HepG2 (cell line): ENCODE data around the gene DCC. TPM values are rescaled to one million over a fixed set of nuclear protein-coding genes. Genes with fewer than 3 reads are reported as not detected.
A peak's percentile ranks its signal among the peaks of the same experiment; 100 is the strongest.

Source experiments
- ATAC-seq: fragments of 200-7000 bp; cut with Tn5 transposase; 3 replicates; pipeline ENCODE4 v1.9.1; 2020; ENCODE audit warnings: mild to moderate bottlenecking, moderate library complexity
- BruUV-seq: library from RNA; stranded (reverse); fragments of 400-500 nt; replicated peaks from 2 replicates; lab custom pipeline; 2021; lab: Mats Ljungman, UMichigan
- CTCF ChIA-PET: fragments of 300-600 bp; formaldehyde crosslinking; extraction: SDS; loops from one replicate; lab custom pipeline; 2021; ENCODE audit warnings: low total read pairs, inconsistent platforms, low intra/inter-chr PET ratio; lab: Yijun Ruan, JAX
- POLR2A ChIA-PET: fragments of 350-600 bp; sonication (Branson Sonifier 250); formaldehyde crosslinking; loops from one replicate; lab custom pipeline; 2020; ENCODE audit warnings: antibody characterized with exemption, inconsistent platforms; lab: Yijun Ruan, JAX
- DNase-seq: peaks from one replicate; pipeline ENCODE4 v3.0.0-alpha.2; 2015; ENCODE audit warnings: low spot score
- FAIRE-seq: peaks from 3 replicates; lab custom pipeline; 2011; peaks lifted over from hg19 to GRCh38; lab: Jason Lieb, UNC
- H2AFZ ChIP-seq: one replicate; pipeline ENCODE4 v1.6.1; 2011; ENCODE audit warnings: low read length, inconsistent platforms
- H3K27ac ChIP-seq: fragments of 300-600 bp; 3 replicates; pipeline ENCODE4 v1.8.0; 2011; ENCODE audit warnings: mixed run types, mild to moderate bottlenecking, mixed read lengths, low read length, inconsistent platforms; ENCODE audit not compliant: insufficient read depth; ENCODE audit errors: extremely low read length
- H3K27me3 ChIP-seq, 2 experiments: fragments of 200-600 bp in 1 of 2; 2 replicates in 1 of 2; 3 replicates in 1 of 2; pipeline versions ENCODE4 v1.6.0 to v1.8.0; 2011; ENCODE audit warnings: low read length in 2 of 2, mild to moderate bottlenecking in 2 of 2, moderate library complexity in 2 of 2, inconsistent platforms in 1 of 2; ENCODE audit not compliant: insufficient read depth in 2 of 2, control insufficient read depth in 1 of 2
- H3K36me3 ChIP-seq, 2 experiments: fragments of 200-600 bp in 1 of 2; replicated peaks in 1 of 2; 2 replicates in 1 of 2; 3 replicates in 1 of 2; pipeline versions ENCODE4 v1.5.1 to v1.8.0; 2011; ENCODE audit warnings: low read length in 2 of 2, inconsistent platforms in 1 of 2; ENCODE audit not compliant: insufficient read depth in 2 of 2, control insufficient read depth in 1 of 2
- H3K4me1 ChIP-seq: 2 replicates; pipeline ENCODE4 v1.5.1; 2012; ENCODE audit warnings: low read length, inconsistent platforms; ENCODE audit not compliant: insufficient read depth
- H3K4me2 ChIP-seq: 2 replicates; pipeline ENCODE4 v1.6.0; 2011; ENCODE audit warnings: low read depth, low read length, inconsistent platforms
- H3K4me3 ChIP-seq, 3 experiments: fragments of 200-600 bp in 1 of 3; sonication (generic), shearing (Covaris generic) in 1 of 3; replicated peaks in 1 of 3; 2 replicates each; pipeline ENCODE4 v1.5.1; 2011 to 2016; ENCODE audit warnings: low read length in 3 of 3, inconsistent platforms in 2 of 3, low read depth in 2 of 3, mild to moderate bottlenecking in 2 of 3, control low read depth in 1 of 3, mixed read lengths in 1 of 3; ENCODE audit not compliant: insufficient read depth in 1 of 3
- H3K79me2 ChIP-seq: one replicate; pipeline ENCODE4 v1.6.1; 2011; ENCODE audit warnings: low read length, inconsistent platforms; ENCODE audit not compliant: insufficient read depth
- H3K9ac ChIP-seq: 2 replicates; pipeline ENCODE4 v1.6.0; 2011; ENCODE audit warnings: mild to moderate bottlenecking, low read depth, low read length, inconsistent platforms; ENCODE audit not compliant: insufficient read depth
- H3K9me3 ChIP-seq: 2 replicates; pipeline ENCODE4 v1.5.1; 2012; ENCODE audit warnings: mild to moderate bottlenecking, low read length
- H4K20me1 ChIP-seq: 2 replicates; pipeline ENCODE4 v1.6.0; 2011; ENCODE audit warnings: inconsistent platforms, mild to moderate bottlenecking, low read length, moderate library complexity; ENCODE audit not compliant: insufficient read depth
- CHCHD3 ChIP-seq: sonication (generic); formaldehyde crosslinking; IDR thresholded peaks from 2 replicates; pipeline ENCODE4 v1.8.0; 2022; ENCODE audit warnings: mild to moderate bottlenecking, missing genetic modification reagents, moderate library complexity
- HNRNPL ChIP-seq: fragments of 200-400 bp; formaldehyde crosslinking; IDR thresholded peaks from 2 replicates; pipeline ENCODE4 v1.6.1; 2017; ENCODE audit warnings: mild to moderate bottlenecking, low read depth, low read length
- MEF2D ChIP-seq: sonication (generic); formaldehyde crosslinking; IDR thresholded peaks from 2 replicates; pipeline ENCODE4 v1.5.1; 2020; ENCODE audit warnings: mild to moderate bottlenecking, missing genetic modification reagents
- RORA ChIP-seq: sonication (generic); formaldehyde crosslinking; IDR thresholded peaks from 2 replicates; pipeline ENCODE4 v1.5.0; 2020; ENCODE audit warnings: mild to moderate bottlenecking, missing genetic modification reagents, moderate library complexity
- SIX1 ChIP-seq: sonication (generic); formaldehyde crosslinking; IDR thresholded peaks from 2 replicates; pipeline ENCODE4 v1.4.0; 2020; ENCODE audit warnings: missing genetic modification reagents, borderline replicate concordance
- SIX4 ChIP-seq: sonication (generic); formaldehyde crosslinking; IDR thresholded peaks from 2 replicates; pipeline ENCODE4 v1.4.0; 2020; ENCODE audit warnings: missing genetic modification reagents
- ZNF138 ChIP-seq: sonication (generic); formaldehyde crosslinking; IDR thresholded peaks from 2 replicates; pipeline ENCODE4 v1.5.0; 2020; ENCODE audit warnings: mild to moderate bottlenecking, low read depth, missing genetic modification reagents
- ZNF33B ChIP-seq: sonication (generic); formaldehyde crosslinking; IDR thresholded peaks from 2 replicates; pipeline ENCODE4 v1.5.1; 2020; ENCODE audit warnings: mild to moderate bottlenecking, missing genetic modification reagents
- WGBS: methylation state at CpG from one replicate; pipeline ENCODE4 v1.1.6; 2017; ENCODE audit warnings: low lambda C conversion rate; 5-methylcytosine and 5-hydroxymethylcytosine counted together
- in situ Hi-C: cut with HindIII; loops from 2 replicates; pipeline ENCODE4 v1.10.0; 2017; ENCODE audit warnings: low pct_unique_long_range_greater_than_20kb; ENCODE audit not compliant: extremely low pct_ligation_motif_present
- intact Hi-C: fragments of 100-400 bp; cut with micrococcal nuclease; formaldehyde crosslinking; loops from one replicate; pipeline ENCODE4 v1.10.0; 2022; ENCODE audit not compliant: unreplicated experiment
- polyA plus RNA-seq, 8 experiments: library from polyadenylated mRNA; depleted of rRNA in 3 of 8; stranded (reverse) in 7 of 8; unstranded in 1 of 8; fragments of >200 nt; fragmentation: Illumina TruSeq in 4 of 8; extraction: Trizol in 4 of 8; gene quantifications; 2 replicates each; pipeline versions ENCODE4 v1.2.1 to v1.2.3, GENCODE V29; 2011 to 2016; ENCODE audit warnings: low read depth in 4 of 8, missing spikeins in 1 of 8, mixed read lengths in 1 of 8; ENCODE audit not compliant: insufficient read depth in 1 of 8
- total RNA-seq, 5 experiments: library from RNA; depleted of rRNA; stranded (reverse); fragments of >200 nt; fragmentation: Illumina TruSeq; extraction: Trizol; gene quantifications; 2 replicates each; pipeline ENCODE4 v1.2.3, GENCODE V29; 2016; ENCODE audit warnings: low read depth in 1 of 5
- TF ChIP-seq, protein P1 (sequence below), 2 experiments: sonication (generic) in 1 of 2; formaldehyde crosslinking in 1 of 2; IDR thresholded peaks; 2 replicates each; pipeline versions ENCODE4 v1.5.1 to v1.6.1; 2011 to 2020; ENCODE audit warnings: borderline replicate concordance in 1 of 2, low read depth in 1 of 2, low read length in 1 of 2, mild to moderate bottlenecking in 1 of 2, missing genetic modification reagents in 1 of 2, moderate library complexity in 1 of 2
- TF ChIP-seq, protein P2 (sequence below): sonication (generic); formaldehyde crosslinking; IDR thresholded peaks from 2 replicates; pipeline ENCODE4 v1.4.0; 2020; ENCODE audit warnings: missing genetic modification reagents

Gene DCC
- total and polyA plus RNA-seq, 2 of the 13 experiments (the other 11 are each of a cell fraction or from before 2014, with no cell fraction given): not detected

GRCh38 chr18:52691841-52692240 lies 351.8 kb downstream of the DCC start:
- DNase-seq (no peak), FAIRE-seq (no peak)
- Histone ChIP-seq H3K79me2 (no peaks in the 10 kb centered on the region), H3K36me3 (no peaks in the 10 kb centered on the region), H3K4me1 (no peaks in the 10 kb centered on the region), H3K9ac (no peak overlapping the region), H3K27me3 (no peaks in the 10 kb centered on the region)
- intact Hi-C loops (loop anchor here (5.0 to 10.0 kb wide), 2 partner anchors 347 to 1025 kb away; partner anchors contain the start of gene DCC), in situ Hi-C loops (loop anchor here (25.0 kb wide), 1 partner anchor 1580 kb away; no protein-coding TSS in a partner anchor)
- CTCF ChIA-PET: no interaction called here
- no peak for TF ChIP-seq MEF2D (CRISPR knock-in tag)
- no peak for TF ChIP-seq ZNF138 (CRISPR knock-in tag)
- no peak for TF ChIP-seq RORA (CRISPR knock-in tag)
- TF ChIP-seq SIX1 (CRISPR knock-in tag): no peak
- no peak for TF ChIP-seq SIX4
- no peak for TF ChIP-seq HNRNPL
- TF ChIP-seq, all 625 proteins: peak for 0
- no TSS peak for BruUV-seq
- no peak overlapping the region for H3K4me2 ChIP-seq
- no peaks in the 10 kb centered on the region for H4K20me1 ChIP-seq
- no peak for ATAC-seq
- no peak overlapping the region for H3K4me3 ChIP-seq
- H3K27ac ChIP-seq: no peak overlapping the region
- POLR2A ChIA-PET: no interaction called here
- no peaks in the 10 kb centered on the region for H3K9me3 ChIP-seq
- no peak overlapping the region for H2AFZ ChIP-seq

- Histone ChIP-seq H3K36me3 (no peaks in the 10 kb centered on the region), H4K20me1 (no peaks in the 10 kb centered on the region), H3K9ac (no peak overlapping the region), H3K27ac (no peak overlapping the region), H3K4me2 (no peak overlapping the region), H3K9me3 (no peaks in the 10 kb centered on the region; the same call in 1 of the 2 replicates), H3K27me3 (no peaks in the 10 kb centered on the region), H3K79me2 (no peaks in the 10 kb centered on the region), H2AFZ (no peak overlapping the region), H3K4me1 (no peaks in the 10 kb centered on the region), H3K4me3 (no peak overlapping the region)
- FAIRE-seq: no peak
- ChIA-PET CTCF (no interaction called here), POLR2A (no interaction called here)
- BruUV-seq: no TSS peak
- in situ Hi-C loops: loop anchor here (25.0 kb wide), 1 partner anchor 1583 kb away; no protein-coding TSS in a partner anchor
- WGBS: 12% methylated on average over 1 of the region's 1 CpG
- ATAC-seq: peak; percentile 37; the same call in 1 of the 3 replicates
- intact Hi-C loops: loop anchor here (5.0 to 10.0 kb wide), 2 partner anchors 350 to 1028 kb away; partner anchors contain the start of gene DCC
- no peak for TF ChIP-seq CHCHD3 (CRISPR knock-in tag)
- TF ChIP-seq, protein P1, sequence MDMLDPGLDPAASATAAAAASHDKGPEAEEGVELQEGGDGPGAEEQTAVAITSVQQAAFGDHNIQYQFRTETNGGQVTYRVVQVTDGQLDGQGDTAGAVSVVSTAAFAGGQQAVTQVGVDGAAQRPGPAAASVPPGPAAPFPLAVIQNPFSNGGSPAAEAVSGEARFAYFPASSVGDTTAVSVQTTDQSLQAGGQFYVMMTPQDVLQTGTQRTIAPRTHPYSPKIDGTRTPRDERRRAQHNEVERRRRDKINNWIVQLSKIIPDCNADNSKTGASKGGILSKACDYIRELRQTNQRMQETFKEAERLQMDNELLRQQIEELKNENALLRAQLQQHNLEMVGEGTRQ (IDR thresholded peaks at IDR 0.05; ENCODE audit: low read depth, low read length): no peak
- TF ChIP-seq, protein P1 (CRISPR knock-in tag; IDR thresholded peaks at IDR 0.05; ENCODE audit: borderline replicate concordance): no peak
- TF ChIP-seq ZNF33B (CRISPR knock-in tag): no peak
- TF ChIP-seq, protein P2, sequence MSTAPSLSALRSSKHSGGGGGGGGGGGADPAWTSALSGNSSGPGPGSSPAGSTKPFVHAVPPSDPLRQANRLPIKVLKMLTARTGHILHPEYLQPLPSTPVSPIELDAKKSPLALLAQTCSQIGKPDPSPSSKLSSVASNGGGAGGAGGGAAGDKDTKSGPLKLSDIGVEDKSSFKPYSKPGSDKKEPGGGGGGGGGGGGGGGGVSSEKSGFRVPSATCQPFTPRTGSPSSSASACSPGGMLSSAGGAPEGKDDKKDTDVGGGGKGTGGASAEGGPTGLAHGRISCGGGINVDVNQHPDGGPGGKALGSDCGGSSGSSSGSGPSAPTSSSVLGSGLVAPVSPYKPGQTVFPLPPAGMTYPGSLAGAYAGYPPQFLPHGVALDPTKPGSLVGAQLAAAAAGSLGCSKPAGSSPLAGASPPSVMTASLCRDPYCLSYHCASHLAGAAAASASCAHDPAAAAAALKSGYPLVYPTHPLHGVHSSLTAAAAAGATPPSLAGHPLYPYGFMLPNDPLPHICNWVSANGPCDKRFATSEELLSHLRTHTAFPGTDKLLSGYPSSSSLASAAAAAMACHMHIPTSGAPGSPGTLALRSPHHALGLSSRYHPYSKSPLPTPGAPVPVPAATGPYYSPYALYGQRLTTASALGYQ (CRISPR knock-in tag): no peak
- no peak for DNase-seq
These were observed 354.8 kb downstream of the DCC start for GRCh38 chr18:52694804-52695203.
